ENCODE data around the gene IL19.

DNA sequence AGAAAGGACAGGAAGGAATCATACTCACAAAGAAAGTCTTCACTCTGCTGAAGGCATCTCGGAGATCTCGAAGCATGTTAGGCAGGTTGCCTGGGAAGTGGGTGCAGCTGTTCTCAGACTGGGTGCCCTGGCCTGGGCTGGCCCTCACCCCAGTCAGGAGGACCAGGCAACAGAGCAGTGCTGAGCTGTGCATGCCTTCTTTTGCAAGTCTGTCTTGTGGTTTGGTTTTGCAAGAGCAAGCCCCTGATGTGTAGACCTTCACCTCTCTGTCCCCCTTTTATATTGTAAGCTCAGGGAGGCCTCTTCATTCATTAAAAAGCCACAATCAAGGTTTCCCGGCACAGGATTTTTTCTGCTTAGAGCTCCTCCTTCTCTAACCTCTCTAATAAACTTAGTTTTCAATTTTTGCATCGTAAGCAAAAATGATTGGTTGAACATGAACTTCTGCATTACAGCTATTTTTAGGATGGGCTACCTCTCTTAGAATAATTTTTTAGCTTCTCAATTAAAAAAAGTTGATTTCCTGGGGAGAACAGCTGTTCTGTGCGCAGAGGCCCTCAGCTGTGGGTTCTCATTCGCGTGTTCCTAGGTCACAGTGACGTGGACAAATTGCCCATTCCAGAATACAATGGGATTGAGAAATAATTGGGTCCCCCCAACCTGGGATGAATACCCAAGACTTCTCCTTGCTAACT lies 1.8 kb downstream of the IL19 start, which contains the start of gene IL10:
- TF ChIP-seq, protein P1, sequence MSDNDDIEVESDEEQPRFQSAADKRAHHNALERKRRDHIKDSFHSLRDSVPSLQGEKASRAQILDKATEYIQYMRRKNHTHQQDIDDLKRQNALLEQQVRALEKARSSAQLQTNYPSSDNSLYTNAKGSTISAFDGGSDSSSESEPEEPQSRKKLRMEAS (IDR thresholded peaks at IDR 0.05; ENCODE audit: insufficient read depth, insufficient read length): no peak
- TF ChIP-seq POLR2A (IDR thresholded peaks at IDR 0.05; ENCODE audit: low read depth, low read length): no peak
- TF ChIP-seq POLR2AphosphoS5 (IDR thresholded peaks at IDR 0.05; ENCODE audit: insufficient read depth, low read depth, low read length): no peak
- TF ChIP-seq MYC (IDR thresholded peaks at IDR 0.05; ENCODE audit: low read depth, low read length): no peak
- TF ChIP-seq, protein P2, sequence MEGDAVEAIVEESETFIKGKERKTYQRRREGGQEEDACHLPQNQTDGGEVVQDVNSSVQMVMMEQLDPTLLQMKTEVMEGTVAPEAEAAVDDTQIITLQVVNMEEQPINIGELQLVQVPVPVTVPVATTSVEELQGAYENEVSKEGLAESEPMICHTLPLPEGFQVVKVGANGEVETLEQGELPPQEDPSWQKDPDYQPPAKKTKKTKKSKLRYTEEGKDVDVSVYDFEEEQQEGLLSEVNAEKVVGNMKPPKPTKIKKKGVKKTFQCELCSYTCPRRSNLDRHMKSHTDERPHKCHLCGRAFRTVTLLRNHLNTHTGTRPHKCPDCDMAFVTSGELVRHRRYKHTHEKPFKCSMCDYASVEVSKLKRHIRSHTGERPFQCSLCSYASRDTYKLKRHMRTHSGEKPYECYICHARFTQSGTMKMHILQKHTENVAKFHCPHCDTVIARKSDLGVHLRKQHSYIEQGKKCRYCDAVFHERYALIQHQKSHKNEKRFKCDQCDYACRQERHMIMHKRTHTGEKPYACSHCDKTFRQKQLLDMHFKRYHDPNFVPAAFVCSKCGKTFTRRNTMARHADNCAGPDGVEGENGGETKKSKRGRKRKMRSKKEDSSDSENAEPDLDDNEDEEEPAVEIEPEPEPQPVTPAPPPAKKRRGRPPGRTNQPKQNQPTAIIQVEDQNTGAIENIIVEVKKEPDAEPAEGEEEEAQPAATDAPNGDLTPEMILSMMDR (IDR thresholded peaks at IDR 0.05; ENCODE audit: extremely low read depth in 1 of 2, insufficient read depth in 1 of 2, low read depth in 1 of 2, low read length in 2 of 2): no peak
- no peak for TF ChIP-seq EZH2 (IDR thresholded peaks at IDR 0.05; ENCODE audit: borderline replicate concordance, low read depth, low read length, severe bottlenecking)

Measured in endothelial cell of umbilical vein (primary cell).